22Rv1 (cell line): Measurements from ENCODE around the gene ABCA13.

ENCODE experiments used
- CTCF ChIP-seq: fragments of 450-650 bp; IDR thresholded peaks from 2 replicates; pipeline ENCODE4 v1.5.1; 2017; ENCODE audit warnings: mild to moderate bottlenecking
- ZFX ChIP-seq: fragments of 450-650 bp; IDR thresholded peaks from 2 replicates; pipeline ENCODE4 v1.6.1; 2017; ENCODE audit warnings: antibody characterized with exemption, borderline replicate concordance

DNA sequence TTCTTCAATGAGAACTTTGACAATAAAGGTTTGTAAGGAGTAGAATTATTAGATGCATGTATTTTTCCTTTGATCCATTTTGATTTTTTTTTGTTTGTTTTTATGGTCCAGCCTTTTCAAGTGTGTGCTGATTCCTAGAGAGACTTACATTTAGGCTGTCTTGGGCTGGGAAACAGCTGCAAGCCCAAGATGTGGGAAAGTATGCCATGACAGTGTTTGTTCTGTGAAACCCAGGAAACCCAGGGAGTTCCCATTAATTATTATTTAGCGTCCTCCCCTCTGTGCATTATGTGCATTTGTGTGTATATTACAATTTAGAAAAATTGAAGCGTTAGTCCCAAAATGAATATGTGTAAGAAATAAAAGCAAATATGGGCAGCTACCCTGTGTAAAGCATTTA is 216.7 kb downstream of the ABCA13 start:
- TF ChIP-seq ZFX (no peak), CTCF (no peak)
